ENCODE measurements around the gene IFNLR1. TPM values are rescaled to one million over a fixed set of nuclear protein-coding genes. Genes with fewer than 3 reads are reported as not detected.
A peak's percentile ranks its signal among the peaks of the same experiment; 100 is the strongest.

Gene IFNLR1
- polyA plus RNA-seq, 3 donors, result not detected

DNA sequence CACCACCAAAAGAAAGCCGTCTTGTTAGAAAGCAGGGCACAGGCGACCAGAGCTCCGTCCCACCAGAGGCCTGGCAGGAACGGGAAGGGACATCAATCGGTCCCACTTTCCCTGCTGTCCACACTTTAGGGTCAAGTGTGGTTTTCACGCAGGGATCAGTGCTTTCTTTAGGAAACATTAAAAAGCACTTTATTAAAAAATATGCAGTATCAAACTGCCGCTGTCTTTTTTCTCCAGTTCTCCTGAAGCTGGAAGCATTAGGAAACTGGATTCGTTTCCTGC lies 437 bp downstream of the IFNLR1 start:
- no peaks in the 10 kb centered on the region for H3K9me3 ChIP-seq (replicated peaks in 1 of 2; ENCODE audit: control insufficient read depth in 1 of 2, insufficient read depth in 1 of 2, low read length in 2 of 2)
- peak overlapping the region in 1 of 3 experiments; percentile 65 for H3K4me3 ChIP-seq (replicated peaks in 1 of 3; ENCODE audit: low read depth in 2 of 3, low read length in 3 of 3)
- TF ChIP-seq, protein P1, sequence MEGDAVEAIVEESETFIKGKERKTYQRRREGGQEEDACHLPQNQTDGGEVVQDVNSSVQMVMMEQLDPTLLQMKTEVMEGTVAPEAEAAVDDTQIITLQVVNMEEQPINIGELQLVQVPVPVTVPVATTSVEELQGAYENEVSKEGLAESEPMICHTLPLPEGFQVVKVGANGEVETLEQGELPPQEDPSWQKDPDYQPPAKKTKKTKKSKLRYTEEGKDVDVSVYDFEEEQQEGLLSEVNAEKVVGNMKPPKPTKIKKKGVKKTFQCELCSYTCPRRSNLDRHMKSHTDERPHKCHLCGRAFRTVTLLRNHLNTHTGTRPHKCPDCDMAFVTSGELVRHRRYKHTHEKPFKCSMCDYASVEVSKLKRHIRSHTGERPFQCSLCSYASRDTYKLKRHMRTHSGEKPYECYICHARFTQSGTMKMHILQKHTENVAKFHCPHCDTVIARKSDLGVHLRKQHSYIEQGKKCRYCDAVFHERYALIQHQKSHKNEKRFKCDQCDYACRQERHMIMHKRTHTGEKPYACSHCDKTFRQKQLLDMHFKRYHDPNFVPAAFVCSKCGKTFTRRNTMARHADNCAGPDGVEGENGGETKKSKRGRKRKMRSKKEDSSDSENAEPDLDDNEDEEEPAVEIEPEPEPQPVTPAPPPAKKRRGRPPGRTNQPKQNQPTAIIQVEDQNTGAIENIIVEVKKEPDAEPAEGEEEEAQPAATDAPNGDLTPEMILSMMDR (IDR thresholded peaks at IDR 0.05), result no peak
- Mint-ChIP-seq H3K4me1 (peaks cover 47% of the 10 kb centered on the region), H3K27me3 (ENCODE audit: low read depth in 3 of 3) (peaks cover 32 to 51% (median 49%) of the 10 kb centered on the region in 3 donors), H3K27ac (no peak overlapping the region), H3K9me3 (peaks cover 2 to 17% (median 9%) of the 10 kb centered on the region in 7 donors), H3K36me3 (peaks cover 7 to 17% of the 10 kb centered on the region in 2 donors), H3K4me3 (peak overlapping the region; percentile 47 to 72)
- H3K4me2 ChIP-seq (replicated peaks; ENCODE audit: extremely low read depth, low read length, poor library complexity, severe bottlenecking), result peak overlapping the region; percentile 70
- no peaks in the 10 kb centered on the region for H3K79me2 ChIP-seq (ENCODE audit: insufficient read depth, low read length)
- peaks cover 17 to 36% of the 10 kb centered on the region in 2 donors for H3K27me3 ChIP-seq (ENCODE audit: control insufficient read depth in 2 of 2, insufficient read depth in 2 of 2, low read length in 2 of 2)
- no peak for DNase-seq
- H3K4me1 ChIP-seq (ENCODE audit: control insufficient read depth in 1 of 2, insufficient read depth in 2 of 2, low read length in 2 of 2), result peaks cover 38 to 47% of the 10 kb centered on the region in 2 donors
- no peaks in the 10 kb centered on the region for H4K20me1 ChIP-seq (ENCODE audit: insufficient read depth, low read length)
- WGBS (ENCODE audit: insufficient coverage), result 45% methylated on average over 7 of the region's 8 CpGs
- H3K9ac ChIP-seq (ENCODE audit: insufficient read depth, low read length, poor library complexity, severe bottlenecking), result peak overlapping the region; percentile 13
- no peak overlapping the region for H3K27ac ChIP-seq (ENCODE audit: low read depth in 1 of 2, low read length in 2 of 2)
- peak overlapping the region; percentile 61 for H2AFZ ChIP-seq (ENCODE audit: insufficient read depth, low read depth, low read length, poor library complexity, severe bottlenecking)
- intact Hi-C loops (cut with micrococcal nuclease), result loop anchor here in 1 of 2 donors (5.0 kb wide), 1 partner anchor 34 kb away; no protein-coding TSS in a partner anchor
- no peaks in the 10 kb centered on the region for H3K36me3 ChIP-seq (replicated peaks in 1 of 2; ENCODE audit: control insufficient read depth in 1 of 2, insufficient read depth in 2 of 2, low read length in 2 of 2)

DNA sequence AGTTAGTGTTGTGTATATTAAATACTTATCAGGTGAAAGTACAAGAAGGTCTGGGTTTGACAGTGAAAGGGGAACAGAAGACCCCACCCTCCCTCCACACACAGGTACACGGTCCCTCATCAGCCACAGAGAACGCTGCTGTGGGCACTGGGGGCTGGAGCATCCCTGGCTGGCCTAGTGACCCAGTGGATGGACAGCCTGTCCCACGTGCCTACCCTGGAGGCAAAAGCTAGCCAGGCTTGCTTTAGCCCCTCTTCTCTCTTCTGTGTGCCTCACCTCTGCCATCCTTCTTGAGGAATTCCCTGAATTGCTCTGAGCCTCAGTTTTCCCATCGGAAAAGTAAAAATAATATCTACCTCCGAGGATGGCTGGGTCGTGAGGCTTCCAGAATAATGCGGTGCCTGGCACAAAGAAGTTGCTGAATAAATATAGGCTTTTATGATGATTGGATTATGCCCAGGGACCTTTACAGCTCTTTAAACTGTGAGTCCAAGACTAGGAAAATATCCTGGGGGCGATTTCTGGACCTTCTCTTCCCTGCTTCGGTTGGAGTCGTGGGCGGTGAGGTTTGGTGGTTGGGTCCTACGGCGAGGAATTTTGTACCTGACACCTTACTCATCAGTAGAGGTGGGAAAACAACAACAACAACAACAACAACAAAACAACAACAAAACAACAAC lies 918 bp downstream of the IFNLR1 start:
- Histone ChIP-seq H3K4me1 (ENCODE audit: control insufficient read depth in 1 of 2, insufficient read depth in 2 of 2, low read length in 2 of 2) (peaks cover 33 to 43% of the 10 kb centered on the region in 2 donors), H3K9ac (ENCODE audit: insufficient read depth, low read length, poor library complexity, severe bottlenecking) (no peak overlapping the region), H2AFZ (ENCODE audit: insufficient read depth, low read depth, low read length, poor library complexity, severe bottlenecking) (no peak overlapping the region), H3K9me3 (replicated peaks in 1 of 2; ENCODE audit: control insufficient read depth in 1 of 2, insufficient read depth in 1 of 2, low read length in 2 of 2) (no peaks in the 10 kb centered on the region), H3K27ac (ENCODE audit: low read depth in 1 of 2, low read length in 2 of 2) (no peak overlapping the region), H3K27me3 (ENCODE audit: control insufficient read depth in 2 of 2, insufficient read depth in 2 of 2, low read length in 2 of 2) (peaks cover 17 to 36% of the 10 kb centered on the region in 2 donors), H3K79me2 (ENCODE audit: insufficient read depth, low read length) (no peaks in the 10 kb centered on the region), H3K4me2 (replicated peaks; ENCODE audit: extremely low read depth, low read length, poor library complexity, severe bottlenecking) (no peak overlapping the region), H3K4me3 (replicated peaks in 1 of 3; ENCODE audit: low read depth in 2 of 3, low read length in 3 of 3) (no peak overlapping the region), H3K36me3 (replicated peaks in 1 of 2; ENCODE audit: control insufficient read depth in 1 of 2, insufficient read depth in 2 of 2, low read length in 2 of 2) (no peaks in the 10 kb centered on the region), H4K20me1 (ENCODE audit: insufficient read depth, low read length) (no peaks in the 10 kb centered on the region)
- H3K9me3 Mint-ChIP-seq, result peaks cover 1 to 13% (median 6%) of the 10 kb centered on the region in 7 donors
- intact Hi-C loops (cut with micrococcal nuclease), result loop anchor here in 1 of 2 donors (5.0 kb wide), 1 partner anchor 34 kb away; no protein-coding TSS in a partner anchor
- no peak for DNase-seq
- TF ChIP-seq, protein P1 (IDR thresholded peaks at IDR 0.05), result no peak
- H3K27ac Mint-ChIP-seq, result no peak overlapping the region
- peaks cover 32 to 51% (median 45%) of the 10 kb centered on the region in 3 donors for H3K27me3 Mint-ChIP-seq (ENCODE audit: low read depth in 3 of 3)
- peaks cover 42% of the 10 kb centered on the region for H3K4me1 Mint-ChIP-seq
- peak overlapping the region; percentile 47 to 72 for H3K4me3 Mint-ChIP-seq
- WGBS (ENCODE audit: insufficient coverage), result 100% methylated on average over 3 of the region's 13 CpGs
- peaks cover 7 to 12% of the 10 kb centered on the region in 2 donors for H3K36me3 Mint-ChIP-seq

All from CD14-positive monocyte (primary cell).